Upper lobe of left lung (tissue), 4 donors: ENCODE measurements around the gene ARHGAP45.

Source experiments
- EP300 ChIP-seq, 4 donors: sonication (generic); formaldehyde crosslinking; IDR thresholded peaks; one replicate each; pipeline ENCODE4 v1.5.1; 2017; ENCODE audit warnings: antibody characterized with exemption in 4 of 4, control low read depth in 2 of 4
- POLR2A ChIP-seq, 4 donors: fragments of 450-650 bp; IDR thresholded peaks; one replicate each; pipeline ENCODE4 v1.5.1; 2016 to 2017; ENCODE audit warnings: antibody characterized with exemption in 4 of 4, mild to moderate bottlenecking in 2 of 4
- TF ChIP-seq, protein P1 (sequence below), 6 experiments: fragments of 450-650 bp in 4 of 6; fragments of 200-600 bp in 2 of 6; sonication (generic) in 2 of 6; IDR thresholded peaks; one replicate each; pipeline ENCODE4 v1.5.1; 2016 to 2019; ENCODE audit warnings: antibody characterized with exemption in 6 of 6

DNA sequence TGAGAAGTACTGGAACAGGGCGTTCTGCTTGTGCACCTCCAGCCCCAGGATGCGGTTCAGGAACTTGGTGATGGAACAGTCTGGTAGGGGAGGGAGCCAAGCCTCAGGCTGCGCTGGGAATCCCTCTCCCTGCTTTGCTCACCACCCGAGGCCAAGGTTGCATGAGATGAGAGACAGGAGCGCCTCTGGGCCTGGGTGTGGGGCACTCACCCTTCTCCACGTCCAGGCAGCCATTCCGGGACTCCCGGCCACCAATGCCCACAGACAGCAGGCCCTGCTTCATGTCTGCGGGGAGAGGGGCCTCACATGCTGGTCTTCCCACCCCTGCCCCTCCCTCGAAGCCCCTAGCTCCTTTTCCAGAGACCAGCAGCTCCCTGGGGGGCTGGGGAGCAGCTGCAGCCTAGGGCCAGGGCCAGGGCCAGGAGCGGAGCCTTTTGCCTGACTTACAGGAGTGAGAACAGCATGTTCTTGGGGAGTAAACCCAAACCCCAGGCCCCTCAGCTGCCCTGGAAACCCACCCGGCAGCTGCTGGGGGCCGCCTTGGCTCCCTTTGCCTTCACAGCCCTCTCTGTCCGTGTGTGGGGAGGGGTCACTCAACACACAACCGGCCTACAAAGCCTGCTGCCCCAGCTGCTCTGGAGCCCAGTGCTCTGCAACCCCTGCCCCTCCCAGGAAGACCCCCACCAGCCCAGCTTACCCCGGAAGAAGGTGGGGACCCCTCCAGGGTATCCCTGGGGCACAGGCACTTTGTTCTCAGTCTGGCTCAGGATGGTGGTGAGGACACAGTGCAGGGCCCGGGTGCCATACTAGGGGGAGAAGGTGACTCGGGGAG, 44.1 kb downstream of the ARHGAP45 start:
- TF ChIP-seq, protein P1, sequence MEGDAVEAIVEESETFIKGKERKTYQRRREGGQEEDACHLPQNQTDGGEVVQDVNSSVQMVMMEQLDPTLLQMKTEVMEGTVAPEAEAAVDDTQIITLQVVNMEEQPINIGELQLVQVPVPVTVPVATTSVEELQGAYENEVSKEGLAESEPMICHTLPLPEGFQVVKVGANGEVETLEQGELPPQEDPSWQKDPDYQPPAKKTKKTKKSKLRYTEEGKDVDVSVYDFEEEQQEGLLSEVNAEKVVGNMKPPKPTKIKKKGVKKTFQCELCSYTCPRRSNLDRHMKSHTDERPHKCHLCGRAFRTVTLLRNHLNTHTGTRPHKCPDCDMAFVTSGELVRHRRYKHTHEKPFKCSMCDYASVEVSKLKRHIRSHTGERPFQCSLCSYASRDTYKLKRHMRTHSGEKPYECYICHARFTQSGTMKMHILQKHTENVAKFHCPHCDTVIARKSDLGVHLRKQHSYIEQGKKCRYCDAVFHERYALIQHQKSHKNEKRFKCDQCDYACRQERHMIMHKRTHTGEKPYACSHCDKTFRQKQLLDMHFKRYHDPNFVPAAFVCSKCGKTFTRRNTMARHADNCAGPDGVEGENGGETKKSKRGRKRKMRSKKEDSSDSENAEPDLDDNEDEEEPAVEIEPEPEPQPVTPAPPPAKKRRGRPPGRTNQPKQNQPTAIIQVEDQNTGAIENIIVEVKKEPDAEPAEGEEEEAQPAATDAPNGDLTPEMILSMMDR (IDR thresholded peaks at IDR 0.05), result no peak
- TF ChIP-seq EP300 (IDR thresholded peaks at IDR 0.05) (no peak), POLR2A (IDR thresholded peaks at IDR 0.05) (no peak)
